Stimulated activated CD8-positive, alpha-beta memory T cell treated with anti-CD3 and anti-CD28 coated beads, Interleukin-4, amount 100 ng/mL, for 48 hours (primary cell): ENCODE measurements around the gene PIK3R5.
"Not testable (repeated sequence)": the region's sequence is repeated elsewhere in the genome, so short reads cannot be mapped to it uniquely, and the experiment has no call there.

Experiments
- DNase-seq: peaks from one replicate; pipeline ENCODE4 v3.0.0-alpha.2; 2020

The PIK3R5 gene

GRCh38 chr17:8873801-8874715 is 91.4 kb downstream of the PIK3R5 start:
- no peak for DNase-seq

DNA sequence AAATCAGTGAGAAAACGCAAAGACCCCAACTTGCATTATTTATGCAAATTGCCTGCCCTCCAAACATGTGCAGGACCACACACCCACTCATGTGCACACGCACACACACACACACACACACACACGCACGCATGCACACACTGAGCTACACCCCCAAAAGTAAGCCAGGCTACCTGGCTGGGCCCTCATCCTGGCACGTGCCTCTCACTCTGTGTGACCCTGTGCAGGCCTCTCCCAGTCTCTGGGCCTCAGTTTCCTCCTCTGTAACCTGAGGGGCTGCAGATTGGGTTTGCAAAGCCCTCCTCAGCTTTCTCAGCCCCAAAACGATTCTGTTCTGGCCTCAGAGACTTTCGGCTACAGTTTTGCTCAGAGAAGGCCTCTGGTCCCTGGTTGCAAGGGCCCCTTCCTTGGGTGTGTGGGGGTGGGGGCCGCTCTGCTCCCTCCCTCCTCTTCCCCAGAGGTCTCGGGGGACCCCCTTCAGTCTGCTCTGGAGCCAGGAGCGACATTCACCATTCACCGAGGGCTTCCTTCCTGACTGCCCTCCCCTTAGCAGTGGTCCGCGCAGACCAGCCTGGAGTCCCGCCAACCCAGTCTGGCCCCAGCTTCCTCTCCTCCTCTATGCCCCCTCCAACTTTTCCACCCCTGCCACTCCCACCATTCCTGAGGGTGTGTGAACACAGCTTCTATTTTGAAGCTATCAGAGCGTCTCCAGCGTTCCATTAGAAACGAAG is 92.6 kb downstream of the PIK3R5 start:
- no peak for DNase-seq

GRCh38 chr17:8872036-8872704 is 93.3 kb downstream of the PIK3R5 start:
- DNase-seq: no peak

DNA sequence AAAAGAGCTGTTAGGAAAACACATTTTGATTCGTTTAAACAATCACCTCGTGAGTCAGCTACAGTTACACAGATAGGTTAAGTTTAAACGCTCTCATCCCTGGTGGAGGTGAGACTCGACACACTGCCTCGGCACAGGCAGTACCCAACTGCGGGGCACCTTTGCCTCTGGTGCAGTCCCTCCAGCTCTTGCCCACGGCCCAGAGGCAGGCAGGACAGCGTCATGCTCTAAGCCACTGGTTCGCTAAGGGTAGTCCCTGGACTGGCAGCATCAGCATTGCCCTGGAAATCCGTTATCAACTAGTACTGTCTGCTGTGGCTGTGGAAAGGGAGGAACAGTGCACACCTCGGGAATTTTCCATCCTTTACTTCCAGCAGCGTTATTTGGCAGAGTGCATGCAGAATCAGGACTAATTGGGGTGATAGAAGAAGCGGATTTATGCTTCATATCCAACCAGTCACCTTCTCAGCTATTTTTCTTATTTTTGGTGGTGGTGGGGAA is 94.4 kb downstream of the PIK3R5 start:
- DNase-seq: no peak

DNA sequence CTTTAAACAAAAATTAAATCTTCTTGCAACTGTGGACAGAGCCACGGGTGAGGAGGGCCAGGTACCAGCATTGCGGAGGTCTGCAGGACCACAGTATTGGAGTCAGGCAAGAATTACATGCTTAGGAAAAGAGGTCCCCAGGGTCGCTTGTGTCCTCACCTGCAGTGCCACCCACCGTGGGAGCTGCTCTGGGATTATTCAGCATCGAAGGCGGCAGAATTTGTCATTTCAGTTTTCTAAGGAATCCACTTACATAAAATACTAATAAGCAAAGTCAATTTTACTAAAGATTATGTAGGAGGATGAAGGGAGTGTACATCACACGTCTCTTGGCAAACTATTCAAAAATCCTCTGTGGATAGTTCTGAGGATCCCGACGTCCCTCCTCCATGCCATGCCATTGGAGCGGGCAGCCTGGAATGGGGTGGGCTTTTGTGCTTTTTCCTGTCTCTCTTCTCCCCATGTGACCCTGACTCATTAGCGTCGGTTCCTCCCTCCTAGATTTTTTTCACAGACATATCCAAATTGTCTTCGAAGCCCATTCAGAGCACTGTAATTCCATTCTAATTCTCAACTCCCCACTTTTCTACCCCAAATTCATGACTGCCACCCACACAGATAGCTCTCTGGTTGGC is 95.0 kb downstream of the PIK3R5 start:
- DNase-seq: no peak

DNA sequence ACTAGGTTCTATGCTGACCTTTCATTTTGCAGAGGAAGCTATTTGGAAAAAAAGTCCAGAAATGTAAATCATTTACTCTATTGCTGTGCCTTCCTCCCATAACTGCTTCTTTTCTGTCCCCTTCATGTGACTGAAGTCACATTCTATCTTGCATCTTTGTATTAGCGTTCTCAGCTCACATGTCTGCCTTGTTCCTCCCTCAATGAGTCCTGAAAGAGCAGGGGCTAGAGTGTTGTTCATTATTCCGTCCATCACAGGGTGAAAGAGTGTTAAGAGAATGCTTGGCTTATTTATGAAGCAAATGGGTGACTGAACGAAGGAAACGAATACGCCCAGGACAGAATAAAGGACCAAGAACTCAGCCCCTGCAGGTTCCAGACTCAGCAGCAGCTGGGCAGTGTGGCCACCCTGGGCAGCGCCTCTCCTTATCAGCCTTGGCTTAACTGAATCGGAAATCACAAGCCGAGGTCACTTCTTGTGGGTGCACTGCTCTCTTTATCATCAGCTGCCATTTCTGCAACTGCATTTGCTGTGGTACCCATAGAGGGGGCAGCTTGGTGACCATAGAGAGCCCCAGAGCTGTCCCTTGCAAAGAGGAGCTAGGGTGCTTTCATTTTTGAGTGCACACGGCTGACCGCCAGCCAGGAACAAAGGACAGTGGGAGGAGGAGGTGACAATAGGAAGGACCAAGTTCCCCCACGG is 96.2 kb downstream of the PIK3R5 start:
- DNase-seq: no peak

DNA sequence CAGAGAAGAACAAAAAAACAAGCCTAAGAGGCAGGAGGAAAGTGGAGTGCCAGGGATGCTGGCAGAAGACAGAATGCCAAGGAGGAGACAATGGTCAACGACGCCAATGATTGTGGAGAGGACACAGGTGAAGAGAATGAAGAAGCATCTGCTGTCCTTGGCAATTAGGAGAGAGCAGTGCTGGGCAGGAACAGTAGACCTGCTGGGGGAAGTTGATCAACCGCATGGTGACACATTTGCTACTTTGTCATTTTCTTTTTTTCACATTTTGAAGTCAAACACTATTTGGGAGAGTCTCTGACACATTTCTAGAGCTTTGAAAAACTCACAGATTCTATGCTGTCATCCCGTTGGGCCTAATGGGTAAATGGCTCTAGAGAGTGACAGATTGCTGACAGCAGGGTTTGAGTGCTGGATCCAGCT is 97.0 kb downstream of the PIK3R5 start:
- DNase-seq: no peak

- no peak for DNase-seq
These were observed 97.4 kb downstream of the PIK3R5 start for GRCh38 chr17:8868092-8868491.

- DNase-seq: no peak
These were observed 98.0 kb downstream of the PIK3R5 start, which contains the start of gene PIK3R6 for GRCh38 chr17:8867361-8867981. Gene PIK3R6 (minus strand): TSS chr17:8867674. CDS start chr17:8849794, 17,880 bp downstream.

- DNase-seq: no peak
These were observed 99.7 kb downstream of the PIK3R5 start for GRCh38 chr17:8865811-8866210.

DNA sequence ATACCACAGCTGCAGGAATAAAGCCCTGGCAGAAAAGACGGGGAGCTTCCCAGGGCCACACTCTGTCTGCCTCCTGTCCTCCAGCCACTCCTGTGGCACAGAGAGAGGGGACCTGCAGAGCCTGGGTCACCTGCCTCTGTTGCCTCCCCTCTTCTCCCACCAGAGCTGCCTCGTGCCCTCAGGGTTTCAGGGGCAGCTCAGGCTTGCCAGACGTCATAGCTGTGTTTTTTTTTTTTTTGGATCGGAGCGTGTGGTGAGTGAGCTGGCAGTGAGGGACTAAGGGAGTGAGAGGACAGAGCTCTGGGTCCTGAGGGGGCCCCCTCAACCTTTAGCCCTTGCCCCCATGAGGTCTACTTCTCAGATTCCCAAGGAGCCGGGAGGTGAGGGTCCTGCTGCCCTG is 100.1 kb downstream of the PIK3R5 start:
- no peak for DNase-seq

DNA sequence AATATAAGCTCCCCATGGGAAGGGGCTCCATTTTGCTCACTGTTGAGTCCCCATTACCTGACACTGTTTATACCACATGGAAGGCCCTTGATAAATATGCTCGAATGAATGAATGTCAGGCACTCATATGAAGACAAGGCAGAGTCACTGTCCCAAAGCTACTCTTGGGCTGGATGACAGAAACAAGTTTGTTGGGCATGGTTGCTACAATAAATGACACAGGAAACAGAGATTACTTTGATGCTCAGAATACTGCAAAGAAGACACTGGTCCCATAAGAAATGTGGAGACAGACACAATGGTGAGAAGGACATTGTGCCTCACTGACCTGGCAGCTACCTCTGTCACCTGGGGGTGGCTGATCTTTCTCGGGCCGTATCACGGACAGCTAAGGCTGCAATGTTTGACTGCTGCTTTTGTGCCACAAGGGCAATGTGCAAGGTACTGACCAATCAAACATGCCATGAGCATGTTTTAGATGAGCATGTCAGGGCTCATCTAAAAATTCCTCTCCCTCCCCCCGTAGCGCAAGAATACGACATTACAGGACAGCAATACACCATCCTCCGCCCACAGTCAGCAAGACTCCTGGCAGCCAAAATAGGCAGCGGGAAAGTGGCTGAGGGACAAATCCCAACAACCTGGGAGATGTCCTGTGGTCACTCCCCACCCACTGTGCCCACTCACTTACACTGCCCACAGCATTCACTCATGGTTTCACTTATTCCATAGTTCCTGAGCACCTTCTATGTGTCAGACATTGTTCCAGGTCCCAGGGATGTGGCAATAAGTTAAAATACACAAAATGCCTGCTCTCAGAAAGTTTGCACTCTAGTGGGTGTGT is 103.1 kb downstream of the PIK3R5 start:
- DNase-seq: peak; percentile 16

GRCh38 chr17:8861495-8862181 is 103.9 kb downstream of the PIK3R5 start:
- DNase-seq: peak; percentile 14

GRCh38 chr17:8859804-8860430 is 105.6 kb downstream of the PIK3R5 start:
- no peak for DNase-seq

GRCh38 chr17:8859027-8859803 is 106.3 kb downstream of the PIK3R5 start:
- peak; percentile 59 for DNase-seq

- DNase-seq: peak; percentile 63
These were observed 107.6 kb downstream of the PIK3R5 start for GRCh38 chr17:8857919-8858318.

DNA sequence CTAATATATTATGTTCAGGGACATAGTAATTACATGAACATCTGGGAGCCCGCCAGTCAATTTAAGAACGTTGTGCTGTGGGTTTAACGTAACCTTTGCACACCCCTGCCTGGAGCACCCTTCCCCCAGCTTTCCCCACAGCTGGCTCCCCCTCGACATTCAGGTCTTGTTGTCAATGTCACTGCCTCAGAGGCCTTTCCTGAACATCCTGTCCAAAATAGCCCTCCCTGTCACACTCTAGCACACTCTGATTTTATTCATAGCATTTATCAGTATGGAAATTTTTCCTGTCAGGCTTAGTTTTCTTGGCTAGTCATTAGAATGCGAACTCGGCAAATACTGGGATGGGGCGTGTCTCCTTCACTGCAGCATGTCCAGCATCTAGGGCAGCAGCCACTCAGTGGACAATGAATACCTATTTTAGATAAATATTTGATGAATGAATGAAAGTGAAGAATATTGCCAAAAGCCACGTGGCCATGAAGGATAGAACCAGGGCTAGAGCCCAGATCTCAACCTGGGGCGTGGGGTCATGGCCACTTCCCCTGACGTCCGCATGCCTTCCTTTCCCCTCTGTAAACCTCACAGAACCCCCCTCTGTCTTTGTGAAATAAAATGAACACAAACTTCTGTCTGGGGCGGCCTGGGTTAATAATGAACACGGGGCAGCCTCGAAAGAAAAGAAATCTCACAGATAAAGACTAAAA is 108.5 kb downstream of the PIK3R5 start:
- no peak for DNase-seq

DNA sequence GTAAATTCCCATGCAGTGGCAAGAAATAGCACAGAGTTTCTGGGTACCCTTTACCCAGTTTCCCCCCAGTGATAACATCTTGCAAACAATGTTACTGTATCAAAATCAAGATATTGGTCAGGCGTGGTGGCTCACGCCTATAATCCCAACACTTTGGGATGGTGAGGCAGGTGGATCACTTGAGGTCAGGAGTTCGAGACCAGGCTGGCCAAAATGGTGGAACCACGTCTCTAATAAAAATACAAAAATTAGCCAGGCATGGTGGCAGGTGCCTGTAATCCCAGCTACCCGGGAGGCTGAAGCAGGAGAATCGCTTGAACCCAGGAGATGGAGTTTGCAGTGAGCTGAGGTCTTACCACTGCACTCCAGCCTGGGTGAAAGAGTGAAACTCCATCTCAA is 109.3 kb downstream of the PIK3R5 start:
- not testable (repeated sequence) for DNase-seq
